ENCODE measurements around the gene ADAMTS9.

The ADAMTS9 gene

DNA sequence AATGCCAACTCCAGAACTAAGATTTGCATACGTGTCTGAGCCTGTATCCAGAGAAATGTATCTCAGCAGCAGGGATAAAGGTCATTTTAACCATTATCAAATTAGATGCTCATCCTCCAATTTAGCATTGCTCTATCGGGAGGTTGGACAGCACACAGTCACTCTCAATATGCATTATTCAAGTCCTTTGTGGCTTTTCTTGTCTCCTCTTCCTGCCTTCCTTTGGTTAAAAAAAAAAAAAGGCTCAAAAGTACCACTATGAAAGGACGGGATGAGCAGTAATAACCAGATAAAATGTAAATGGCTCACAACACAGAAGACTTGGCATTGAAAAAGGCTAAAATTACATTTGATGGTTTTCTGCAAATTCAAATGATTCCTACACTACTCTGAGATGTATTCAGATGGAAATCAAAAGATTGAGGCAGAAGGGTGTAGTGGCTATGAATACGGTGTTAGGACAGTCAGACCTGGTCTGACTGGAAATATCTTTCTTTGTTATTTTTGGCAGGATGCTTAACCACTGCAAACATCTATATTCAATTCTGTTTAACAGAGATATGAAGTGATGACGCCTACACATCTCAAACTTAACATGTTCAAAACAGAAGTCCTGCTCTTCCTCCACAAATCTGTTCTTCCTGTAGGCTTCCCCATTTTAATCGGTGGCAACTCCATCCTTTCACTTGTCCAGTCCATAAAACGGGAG is 109.6 kb downstream of the ADAMTS9 start:
- no peak for DNase-seq (ENCODE audit: low read depth in 1 of 2, low spot score in 1 of 2)

DNA sequence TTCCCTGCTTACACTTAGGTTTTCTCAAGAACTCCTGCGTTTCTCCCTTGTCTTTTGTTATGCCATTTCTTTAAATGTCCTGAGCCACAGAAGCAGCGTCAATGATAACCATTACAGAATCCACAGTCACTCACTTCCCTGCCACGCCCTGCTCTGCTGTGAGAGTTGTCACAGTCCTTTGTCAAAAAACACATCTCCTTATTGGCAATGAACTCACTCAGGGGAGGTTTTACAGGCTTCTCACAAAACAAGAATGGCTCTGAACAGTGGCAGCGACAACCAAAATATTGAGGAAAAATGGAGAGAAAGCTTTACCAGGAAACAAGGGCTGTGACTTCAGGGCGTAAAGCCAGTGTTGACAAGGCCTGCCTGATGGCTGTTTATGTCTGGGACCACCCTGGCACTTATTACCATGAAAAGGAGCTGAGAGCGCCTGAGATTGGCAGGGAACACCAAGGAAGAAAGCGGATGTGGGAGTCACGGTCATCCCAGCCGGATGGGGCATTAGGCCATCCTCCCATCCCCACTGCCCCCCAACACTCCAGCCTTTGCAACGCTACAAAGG is 111.5 kb downstream of the ADAMTS9 start:
- DNase-seq (ENCODE audit: low read depth in 1 of 2, low spot score in 1 of 2) = no peak

DNA sequence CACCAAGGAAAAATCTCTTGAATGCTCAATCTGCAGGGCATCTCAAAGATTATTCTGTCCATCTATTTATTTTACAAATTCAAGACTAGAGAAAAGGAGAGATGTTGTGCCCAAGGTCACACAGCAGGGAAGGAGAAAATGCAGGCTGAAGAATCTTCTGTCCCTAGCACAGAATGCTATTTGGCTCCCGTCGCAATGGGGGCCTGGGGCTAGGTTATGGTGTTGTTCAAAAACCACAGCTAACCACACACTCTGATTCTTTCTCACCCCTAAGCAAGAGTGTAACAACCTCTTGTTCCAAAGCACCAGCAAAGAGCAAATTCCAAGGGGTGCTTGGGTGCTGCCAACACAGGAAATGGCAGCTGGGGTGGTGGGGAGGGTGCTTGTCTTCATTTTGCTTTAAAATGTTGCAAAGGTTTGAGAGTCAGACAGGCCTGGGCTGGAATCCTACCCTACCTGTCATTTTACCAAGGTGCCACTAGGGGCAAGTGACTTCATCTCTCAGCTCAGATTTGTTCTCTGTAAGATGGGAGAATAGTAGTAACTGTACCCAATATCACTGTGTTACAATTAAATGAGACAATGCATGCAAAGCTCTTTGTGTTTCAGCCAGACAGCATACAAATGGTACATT is 112.5 kb downstream of the ADAMTS9 start:
- DNase-seq (ENCODE audit: low read depth in 1 of 2, low spot score in 1 of 2) = no peak

DNA sequence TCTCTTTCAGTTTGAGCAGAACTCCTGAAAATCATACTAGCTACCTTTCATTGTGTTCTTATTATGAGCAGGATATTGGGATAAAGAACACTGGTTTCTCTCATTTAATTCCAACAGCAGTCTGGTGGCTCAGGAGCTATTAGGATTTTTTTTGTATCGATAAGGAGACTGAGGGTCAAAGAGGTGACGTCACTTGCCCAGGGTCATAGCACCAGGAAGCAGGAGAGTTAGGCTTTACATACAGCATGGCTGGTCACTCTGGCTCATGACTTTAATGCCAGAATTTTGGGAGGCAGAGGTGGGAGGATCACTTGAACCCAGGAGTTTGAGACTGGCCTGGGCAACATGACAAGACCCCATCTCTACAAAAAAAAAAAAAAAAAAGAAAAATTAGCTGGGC is 113.6 kb downstream of the ADAMTS9 start:
- no peak for DNase-seq (ENCODE audit: low read depth in 1 of 2, low spot score in 1 of 2)

DNA sequence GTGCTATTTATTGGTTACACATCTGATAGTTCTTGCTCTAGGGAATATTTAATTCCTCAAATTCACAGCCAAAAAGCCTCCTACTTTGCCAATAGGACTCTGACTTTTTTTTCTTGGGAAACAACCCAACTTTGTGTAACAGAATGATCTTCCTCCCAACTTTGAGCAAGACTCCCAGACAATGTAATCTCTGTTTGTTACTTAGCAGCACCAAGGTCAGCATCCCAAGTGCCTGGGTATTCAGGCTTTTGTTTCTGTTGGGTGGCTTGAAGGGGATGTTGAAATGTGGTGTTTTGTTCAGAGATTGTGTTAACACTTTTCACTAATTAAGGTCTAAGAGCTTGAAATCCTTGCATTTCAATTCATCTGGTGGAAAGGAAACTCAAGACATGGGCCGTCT is 115.8 kb downstream of the ADAMTS9 start:
- no peak for DNase-seq (ENCODE audit: low read depth in 1 of 2, low spot score in 1 of 2)

DNA sequence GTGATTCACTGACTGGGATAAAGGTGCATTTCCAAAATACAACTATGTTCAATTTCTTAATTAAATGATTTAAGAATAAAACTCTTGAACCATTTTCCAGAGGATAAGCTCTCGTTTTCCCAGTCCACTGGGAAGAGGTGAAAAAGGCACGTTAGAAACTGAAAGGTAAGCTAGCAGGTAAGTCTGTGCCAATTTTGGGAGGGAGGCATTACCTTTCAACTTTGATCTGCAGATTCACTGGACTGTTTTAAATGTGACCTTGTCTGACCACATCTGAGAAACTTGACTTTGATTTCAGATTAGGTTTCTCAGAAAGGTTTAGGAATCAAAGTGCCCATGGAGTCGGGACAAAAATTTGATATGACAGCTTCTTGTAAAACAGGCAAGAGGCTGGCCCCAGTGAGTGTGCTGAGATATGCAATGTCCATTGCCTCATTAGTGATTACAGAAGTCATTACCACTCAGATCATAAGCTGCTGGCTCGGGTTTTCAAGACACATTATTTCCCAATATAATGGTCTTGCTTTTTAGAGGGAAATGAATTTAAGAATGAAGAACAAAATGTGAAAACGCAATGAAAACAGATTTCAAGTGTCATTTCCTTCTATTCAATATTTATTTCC is 118.8 kb downstream of the ADAMTS9 start:
- DNase-seq (ENCODE audit: low read depth in 1 of 2, low spot score in 1 of 2) = no peak

DNA sequence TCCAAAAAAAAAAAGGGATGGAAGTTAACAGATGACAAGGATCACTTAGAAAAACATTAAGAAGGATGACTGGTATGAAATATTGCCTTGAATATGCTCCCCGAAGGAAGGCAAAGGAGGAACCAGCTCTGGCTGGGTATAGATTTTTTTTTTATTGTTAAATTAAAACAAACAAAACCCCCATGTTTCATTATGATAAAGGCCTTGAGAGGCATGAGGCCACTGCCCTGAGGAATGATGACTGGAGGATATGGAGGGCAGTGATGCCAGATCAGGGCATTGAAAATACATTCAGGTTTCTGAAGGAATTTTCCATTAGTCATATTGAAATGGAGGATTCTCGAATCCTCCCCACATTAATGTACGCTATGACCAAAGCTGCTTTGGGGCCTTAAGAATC is 120.9 kb downstream of the ADAMTS9 start:
- DNase-seq (ENCODE audit: low read depth in 1 of 2, low spot score in 1 of 2) = no peak

DNA sequence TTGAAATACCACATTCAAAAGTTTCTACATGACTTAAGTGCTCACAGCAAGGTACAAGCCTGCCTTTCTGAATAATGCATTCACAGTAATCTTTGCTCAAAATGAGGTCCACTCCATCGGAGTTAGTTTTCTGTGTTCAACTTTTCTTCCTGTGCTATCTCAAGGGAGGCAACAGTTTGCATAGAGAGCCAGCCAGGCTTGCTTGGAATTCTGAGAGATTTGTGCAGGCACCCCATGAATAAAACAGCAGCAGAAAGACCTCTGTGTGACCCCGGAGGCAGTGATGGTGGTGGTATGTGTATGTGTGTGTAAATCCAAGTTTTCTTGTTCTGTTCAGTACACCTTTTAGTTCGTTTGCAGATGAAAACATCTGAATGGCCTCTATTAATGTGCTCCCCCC is 124.0 kb downstream of the ADAMTS9 start:
- DNase-seq (ENCODE audit: low read depth in 1 of 2, low spot score in 1 of 2) = no peak

DNA sequence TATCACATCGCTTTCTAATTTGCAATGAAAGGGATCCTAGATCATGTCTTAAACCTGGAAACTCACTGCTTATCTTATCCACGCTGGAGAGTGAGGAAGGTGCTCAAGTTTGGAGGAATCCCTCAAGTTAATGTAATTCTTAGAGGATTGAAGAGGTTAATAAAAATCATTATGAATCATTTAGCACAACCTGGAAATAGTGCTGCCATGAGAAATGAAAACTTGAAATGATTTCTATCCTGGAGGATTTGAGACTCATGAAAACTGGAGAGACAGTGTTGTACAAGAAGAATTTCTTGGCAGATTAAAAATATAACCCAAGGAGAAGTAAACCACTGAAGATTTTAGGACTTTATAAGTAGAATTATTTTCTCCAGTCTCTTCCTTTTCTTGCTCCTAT is 125.9 kb downstream of the ADAMTS9 start:
- no peak for DNase-seq (ENCODE audit: low read depth in 1 of 2, low spot score in 1 of 2)

DNA sequence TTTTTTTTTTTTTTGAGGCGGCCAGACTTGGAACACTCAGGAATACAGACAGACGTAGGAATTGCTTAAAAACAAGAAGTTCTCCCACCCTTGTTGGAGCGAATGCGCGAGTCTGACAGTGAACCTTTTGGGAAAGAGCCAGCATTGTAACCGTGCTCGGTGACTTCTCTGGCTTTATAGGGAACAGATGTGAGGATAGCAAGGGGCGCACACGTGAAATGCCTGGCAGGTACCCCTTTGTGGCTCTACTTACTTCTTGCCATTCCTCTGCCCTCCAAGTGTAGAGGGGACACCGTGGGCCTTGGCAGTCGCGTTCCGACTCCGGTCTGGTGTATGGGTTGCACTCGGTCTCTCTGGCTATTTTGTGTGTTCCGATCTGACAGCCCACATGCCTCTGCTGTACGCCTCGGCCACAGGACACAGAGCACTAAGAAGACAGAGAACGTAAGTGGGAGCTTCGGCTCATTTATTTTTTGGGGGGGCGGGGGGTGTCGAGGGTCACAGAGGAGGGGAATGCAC is 126.4 kb downstream of the ADAMTS9 start:
- DNase-seq (ENCODE audit: low read depth in 1 of 2, low spot score in 1 of 2) = no peak

DNA sequence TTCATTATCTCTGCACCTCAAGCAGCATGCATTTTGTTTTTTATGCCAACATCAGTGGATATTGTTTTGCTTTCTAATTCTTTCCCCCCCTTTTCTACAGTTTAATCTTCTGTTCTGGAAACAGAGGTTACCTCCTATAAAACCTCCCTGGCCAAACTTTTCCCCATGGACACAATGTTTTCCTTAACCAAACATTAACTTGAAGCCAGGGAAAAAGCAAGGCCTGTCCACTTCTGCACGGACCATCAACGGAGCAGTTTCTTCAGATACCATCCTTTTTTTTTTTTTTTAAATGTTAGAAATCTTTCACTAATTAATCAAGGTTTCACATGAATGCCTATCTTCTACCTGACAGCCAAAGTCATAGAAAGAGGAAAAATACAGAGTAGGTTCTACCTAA is 127.0 kb downstream of the ADAMTS9 start:
- DNase-seq (ENCODE audit: low read depth in 1 of 2, low spot score in 1 of 2) = no peak

DNA sequence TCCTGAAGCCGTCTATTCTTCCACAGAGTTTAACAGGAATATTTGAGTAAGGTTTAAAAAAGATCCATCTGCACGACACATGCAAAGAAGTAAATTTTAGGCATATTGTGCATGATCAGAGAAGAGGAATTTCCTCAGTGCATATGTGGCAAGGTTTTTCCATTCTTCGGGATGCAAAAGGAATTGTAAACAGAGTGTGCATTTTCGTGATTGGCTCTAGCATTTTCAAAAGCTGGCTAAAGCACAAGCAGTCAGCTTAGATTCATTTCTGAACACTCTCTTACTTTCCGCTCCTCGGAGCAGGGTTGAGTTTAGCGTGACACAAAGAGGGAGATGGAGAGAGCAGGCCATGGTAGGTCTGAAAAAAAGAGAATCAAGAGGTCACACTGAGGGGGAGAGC is 128.2 kb downstream of the ADAMTS9 start:
- no peak for DNase-seq (ENCODE audit: low read depth in 1 of 2, low spot score in 1 of 2)

DNA sequence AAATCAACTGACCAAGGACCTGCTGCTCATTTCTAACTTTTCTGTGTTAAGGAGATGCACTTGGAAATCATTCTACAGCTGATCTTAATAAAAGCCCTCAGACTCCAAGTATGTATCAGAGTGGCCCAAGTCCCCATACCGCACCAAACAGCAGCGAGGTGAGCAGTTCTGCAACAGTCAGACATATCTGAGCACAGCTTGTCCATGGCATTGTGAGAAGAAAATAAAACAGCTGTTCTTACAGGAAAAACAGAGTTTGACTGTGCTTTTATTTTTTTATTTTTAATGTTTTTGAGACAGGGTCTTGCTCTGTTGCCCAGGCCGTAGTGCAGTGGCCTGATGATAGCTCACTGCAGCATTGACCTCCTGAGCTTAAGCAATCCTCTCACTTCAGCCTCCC is 131.8 kb downstream of the ADAMTS9 start:
- no peak for DNase-seq (ENCODE audit: low read depth in 1 of 2, low spot score in 1 of 2)

DNA sequence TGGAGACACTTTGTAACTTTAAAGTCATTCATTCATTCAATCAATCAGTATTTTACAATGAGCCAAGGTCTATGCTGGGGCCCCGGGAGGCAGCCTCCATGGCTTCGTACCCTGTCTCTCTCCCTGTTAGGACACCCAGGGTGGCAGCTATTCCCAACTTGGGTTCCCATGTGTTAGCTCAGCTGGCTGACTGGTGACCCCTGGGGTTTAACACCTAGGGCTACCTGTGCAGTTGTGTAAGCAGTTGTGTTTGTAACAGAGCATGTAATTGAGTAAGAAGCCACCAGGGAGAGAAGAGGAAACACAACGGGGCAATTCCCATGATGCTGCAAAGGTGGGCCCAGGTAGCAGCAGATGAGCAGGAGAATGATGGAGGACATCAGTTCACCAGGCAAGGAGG is 132.4 kb downstream of the ADAMTS9 start:
- no peak for DNase-seq (ENCODE audit: low read depth in 1 of 2, low spot score in 1 of 2)

DNA sequence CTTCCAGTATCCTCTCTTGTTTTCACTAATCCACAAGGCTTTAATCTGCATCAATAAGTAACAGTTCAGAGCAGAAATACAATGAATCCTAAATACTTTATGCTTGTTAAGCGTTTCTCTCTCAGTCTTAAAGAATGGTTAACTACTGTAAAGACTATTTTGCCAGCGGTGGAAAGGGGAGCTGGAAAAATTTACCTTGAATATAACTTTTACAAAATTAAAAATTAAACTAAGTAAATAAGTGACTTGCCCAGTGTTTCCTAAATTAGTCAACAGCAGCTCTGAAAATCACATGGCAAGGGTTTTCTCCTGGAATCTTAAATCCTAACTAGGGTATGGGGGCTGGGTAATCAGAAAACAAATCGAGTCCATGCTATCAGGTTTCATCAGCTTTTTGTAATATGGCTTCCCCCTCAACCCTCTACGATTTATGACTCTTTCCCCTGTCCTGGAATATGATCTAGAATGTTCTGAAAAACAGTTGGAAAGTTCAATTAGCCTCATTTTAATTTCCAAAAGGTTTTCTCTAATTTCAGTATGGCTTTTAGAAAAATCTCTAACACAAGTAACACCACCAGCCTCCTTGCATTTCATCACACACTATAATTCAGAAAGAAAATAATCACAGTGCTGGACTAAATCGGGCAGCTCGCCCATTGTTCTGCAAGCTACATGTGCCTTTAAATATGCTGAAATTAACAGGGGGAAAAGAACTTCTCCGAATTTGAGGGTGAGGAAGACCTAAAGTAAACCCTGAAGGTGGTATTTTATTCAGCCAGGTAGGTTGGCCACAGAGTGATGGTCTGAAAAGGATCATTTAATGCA is 133.5 kb downstream of the ADAMTS9 start:
- DNase-seq (ENCODE audit: low read depth in 1 of 2, low spot score in 1 of 2) = no peak

DNA sequence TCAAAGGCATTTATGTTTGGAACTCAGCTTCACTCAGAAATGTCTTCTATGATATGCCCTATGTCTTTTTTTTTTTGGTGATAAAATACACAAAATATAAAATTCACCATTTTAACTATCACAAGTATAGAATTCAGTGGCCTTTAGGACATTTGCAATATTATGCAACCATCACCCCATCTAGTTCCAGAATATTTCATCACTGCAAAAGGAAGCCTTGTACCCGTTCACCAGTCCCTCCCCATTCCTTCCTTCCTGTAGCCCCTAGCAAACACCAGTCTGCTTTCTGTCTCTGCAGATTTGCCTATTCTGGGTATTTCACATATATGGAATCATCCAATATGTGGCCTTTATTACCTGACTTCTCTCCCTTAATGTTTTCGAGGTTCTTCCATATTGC is 134.8 kb downstream of the ADAMTS9 start:
- DNase-seq (ENCODE audit: low read depth in 1 of 2, low spot score in 1 of 2) = no peak

DNA sequence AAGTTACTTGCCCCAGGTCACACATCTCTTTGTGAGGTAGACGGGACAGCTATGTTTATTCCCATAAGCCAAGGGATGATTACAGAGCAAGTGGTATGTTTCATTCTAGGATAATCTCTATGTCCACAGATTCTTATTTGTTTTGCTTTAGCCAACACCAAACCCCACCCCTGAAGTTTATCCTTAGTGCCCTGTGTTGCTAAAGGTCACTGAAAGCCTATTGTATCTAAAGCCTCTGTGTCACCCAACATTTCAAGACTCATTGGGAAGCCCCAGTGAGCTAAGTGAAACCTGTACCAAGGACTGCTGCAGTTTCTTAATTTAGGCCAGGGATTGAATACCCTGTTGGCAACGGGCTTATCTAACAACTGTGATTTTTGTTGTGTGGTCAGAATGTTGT is 135.6 kb downstream of the ADAMTS9 start:
- no peak for DNase-seq (ENCODE audit: low read depth in 1 of 2, low spot score in 1 of 2)

DNA sequence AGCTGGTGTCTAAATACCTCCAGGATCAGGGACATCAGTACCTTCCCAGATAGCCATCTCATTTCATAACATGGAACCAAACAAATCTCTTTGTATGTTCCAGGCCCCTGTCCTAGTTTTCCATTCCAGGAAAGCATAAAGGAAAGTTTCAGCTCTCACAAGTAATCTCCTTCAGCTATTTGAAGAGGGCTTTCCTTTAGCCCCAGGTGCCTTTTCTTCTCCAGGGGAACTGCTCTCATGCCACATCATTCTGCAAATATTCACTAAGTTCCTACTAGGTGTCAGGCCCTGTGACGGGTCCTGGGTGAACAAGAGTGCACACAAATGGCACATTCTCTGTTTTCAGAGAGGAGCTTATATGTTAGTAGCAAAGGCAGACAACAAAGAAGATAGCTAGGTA is 136.1 kb downstream of the ADAMTS9 start:
- DNase-seq (ENCODE audit: low read depth in 1 of 2, low spot score in 1 of 2) = no peak

DNA sequence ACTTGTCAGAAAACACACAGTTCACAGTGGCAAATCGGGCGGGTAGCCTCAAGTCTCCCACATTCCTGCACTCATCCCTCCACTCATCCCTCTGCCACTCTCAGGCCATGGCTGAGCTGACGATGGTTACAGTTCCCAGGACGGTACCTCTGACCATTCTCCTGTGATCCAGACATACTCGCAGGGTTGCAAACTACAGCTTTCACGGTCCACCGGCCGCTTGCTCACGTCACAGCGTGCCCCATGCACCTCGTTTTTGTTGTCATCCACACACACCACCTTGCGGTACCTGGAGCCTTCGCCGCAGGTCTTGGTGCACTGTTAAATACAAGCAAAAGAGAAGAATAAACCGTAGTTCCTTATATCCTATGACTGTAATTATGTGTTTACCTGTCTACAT is 137.1 kb downstream of the ADAMTS9 start:
- DNase-seq (ENCODE audit: low read depth in 1 of 2, low spot score in 1 of 2) = no peak

DNA sequence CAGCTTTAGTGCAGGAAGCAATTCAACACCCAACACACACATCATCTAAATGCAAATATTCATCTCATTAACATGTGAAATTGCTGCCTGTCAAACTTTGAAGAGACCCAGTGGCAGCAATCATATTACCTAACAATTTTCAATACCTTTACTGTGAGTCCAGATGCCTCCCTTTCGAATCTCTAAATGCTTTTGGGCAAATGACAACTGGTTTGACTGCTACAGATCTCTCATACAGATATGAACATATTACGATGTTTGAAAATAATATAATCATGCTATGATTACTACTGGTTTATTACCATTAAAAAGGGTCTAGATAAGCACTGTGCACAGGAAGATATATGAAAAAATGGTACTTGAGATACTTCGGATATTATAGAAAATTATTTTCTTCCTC is 137.9 kb downstream of the ADAMTS9 start:
- DNase-seq (ENCODE audit: low read depth in 1 of 2, low spot score in 1 of 2) = no peak

DNA sequence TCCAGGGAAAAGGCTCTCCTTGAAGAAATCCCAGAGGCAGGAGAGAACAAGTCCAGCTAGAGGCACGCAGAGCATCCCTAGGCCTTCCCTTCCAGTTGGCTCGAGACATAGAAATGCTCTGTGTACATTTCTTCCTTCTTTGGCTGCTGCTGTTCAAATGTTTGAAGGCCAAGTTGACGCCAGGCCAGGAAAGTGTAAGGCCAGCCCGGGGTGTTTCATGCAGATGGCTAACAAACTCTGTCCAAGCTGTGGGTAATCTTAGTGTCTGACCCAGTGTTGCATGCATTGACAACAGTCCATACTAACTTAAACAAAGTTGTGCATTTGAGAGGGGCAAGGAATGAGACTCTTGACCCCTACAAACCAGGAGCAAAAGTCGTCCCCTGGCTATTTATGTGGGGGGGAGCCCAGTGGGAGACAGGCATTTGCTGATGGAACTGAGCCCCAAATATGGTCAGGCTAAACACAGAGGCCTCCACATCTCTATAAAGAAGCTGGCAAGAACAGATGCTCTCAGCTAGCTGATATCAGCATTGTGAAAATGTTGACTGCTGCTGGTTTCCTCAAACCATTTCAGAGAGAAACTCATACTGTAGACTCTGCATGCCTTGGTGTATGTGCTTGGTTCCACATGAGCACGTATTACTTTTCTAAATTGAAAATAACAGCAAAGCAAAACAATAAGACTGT is 139.5 kb downstream of the ADAMTS9 start:
- DNase-seq (ENCODE audit: low read depth in 1 of 2, low spot score in 1 of 2) = no peak
